ENCODE results near the gene SLC25A23.

Gene SLC25A23

DNA sequence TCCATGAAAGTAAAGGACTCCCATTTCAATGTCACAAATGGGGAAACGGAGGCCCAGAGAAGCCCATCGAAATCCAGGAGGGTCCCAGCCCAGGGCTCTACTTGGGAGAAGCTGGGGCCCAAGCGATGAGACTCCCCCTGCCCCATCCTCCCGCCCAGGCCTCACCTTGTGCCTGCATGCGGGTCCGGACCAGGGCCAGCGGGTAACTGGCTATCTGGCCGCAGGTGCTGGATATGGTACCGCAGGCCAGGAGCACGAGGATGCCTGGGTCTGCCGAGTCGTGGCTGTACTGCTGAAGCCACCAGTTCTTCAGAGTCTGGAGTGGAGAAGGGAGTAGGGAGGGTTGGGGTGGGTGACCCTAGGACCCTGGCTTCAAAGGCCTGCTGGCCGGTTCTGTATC, 15.6 kb downstream of the SLC25A23 start:
- CTCF ChIA-PET, result no interaction called here
- 98% methylated on average over 5 of the region's 13 CpGs for WGBS (ENCODE audit: insufficient coverage)

DNA sequence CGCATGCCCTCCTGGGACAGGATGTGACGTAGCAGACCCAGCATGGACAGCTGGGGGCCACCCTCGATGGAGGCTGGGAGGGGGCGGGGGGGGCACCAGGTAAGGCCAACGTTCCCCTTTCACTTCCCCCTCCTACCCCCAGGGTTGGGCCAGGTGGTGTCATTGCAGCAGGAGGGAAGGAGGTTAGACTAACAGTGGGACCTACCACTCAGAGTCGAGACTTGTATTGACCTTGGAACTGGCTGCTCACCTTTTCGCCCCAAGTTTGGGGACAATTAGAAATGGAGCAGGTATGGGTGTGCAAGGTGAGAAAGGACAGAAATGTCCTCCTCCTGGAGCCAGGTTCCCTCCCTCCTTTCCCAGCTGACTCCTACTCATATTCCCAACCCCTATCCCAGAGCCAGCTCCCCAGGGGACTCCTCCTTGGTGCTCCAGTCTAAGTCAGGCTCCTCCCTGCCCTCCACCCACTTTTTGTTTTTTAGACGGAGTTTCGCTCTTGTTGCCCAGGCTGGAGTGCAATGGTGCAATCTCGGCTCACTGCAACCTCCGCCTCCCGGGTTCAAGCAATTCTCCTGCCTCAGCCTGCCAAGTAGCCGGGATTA, 17.4 kb downstream of the SLC25A23 start:
- no peak overlapping the region for H3K27ac ChIP-seq (ENCODE audit: insufficient read depth in 1 of 2, low read depth in 1 of 2, low read length in 2 of 2, poor library complexity in 1 of 2, severe bottlenecking in 2 of 2)
- CTCF ChIA-PET, result no interaction called here
- H3K36me3 ChIP-seq (ENCODE audit: control insufficient read depth in 4 of 4, insufficient read depth in 4 of 4, low read length in 3 of 4), result peaks cover 0 to 4% (median 0%) of the 10 kb centered on the region in 4 experiments
- H3K9me3 ChIP-seq (ENCODE audit: control extremely low read depth in 1 of 5, control insufficient read depth in 4 of 5, insufficient read depth in 2 of 5, low read depth in 1 of 5, low read length in 4 of 5), result peaks cover 0 to 6% (median 0%) of the 10 kb centered on the region in 5 experiments
- 95% methylated on average over 3 of the region's 13 CpGs for WGBS (ENCODE audit: insufficient coverage)
- POLR2A ChIA-PET, result no interaction called here
- DNase-seq, result no peak
- no peak overlapping the region for H3K4me3 ChIP-seq (ENCODE audit: control insufficient read depth in 1 of 7, extremely low read depth in 1 of 7, insufficient read depth in 4 of 7, low read depth in 2 of 7, low read length in 6 of 7)
- H3K4me1 ChIP-seq (ENCODE audit: control extremely low read depth in 1 of 4, control insufficient read depth in 4 of 4, insufficient read depth in 4 of 4, low read length in 3 of 4), result no peaks in the 10 kb centered on the region
- peaks cover 0 to 2% (median 0%) of the 10 kb centered on the region in 5 experiments for H3K27me3 ChIP-seq (replicated peaks in 2 of 5; ENCODE audit: control insufficient read depth in 4 of 5, insufficient read depth in 5 of 5, low read length in 4 of 5)

More for the DNA sequence above, 15.6 kb downstream of the SLC25A23 start:
- H3K4me1 ChIP-seq (ENCODE audit: control extremely low read depth in 1 of 4, control insufficient read depth in 4 of 4, insufficient read depth in 4 of 4, low read length in 3 of 4), result no peaks in the 10 kb centered on the region
- H3K9me3 ChIP-seq (ENCODE audit: control extremely low read depth in 1 of 5, control insufficient read depth in 4 of 5, insufficient read depth in 2 of 5, low read depth in 1 of 5, low read length in 4 of 5), result peaks cover 0 to 6% (median 0%) of the 10 kb centered on the region in 5 experiments
- no peak overlapping the region for H3K27ac ChIP-seq (ENCODE audit: insufficient read depth in 1 of 2, low read depth in 1 of 2, low read length in 2 of 2, poor library complexity in 1 of 2, severe bottlenecking in 2 of 2)
- POLR2A ChIA-PET, result no interaction called here
- DNase-seq, result no peak
- H3K4me3 ChIP-seq (ENCODE audit: control insufficient read depth in 1 of 7, extremely low read depth in 1 of 7, insufficient read depth in 4 of 7, low read depth in 2 of 7, low read length in 6 of 7), result no peak overlapping the region
- H3K36me3 ChIP-seq (ENCODE audit: control insufficient read depth in 4 of 4, insufficient read depth in 4 of 4, low read length in 3 of 4), result peaks cover 0 to 4% (median 0%) of the 10 kb centered on the region in 4 experiments
- no peaks in the 10 kb centered on the region for H3K27me3 ChIP-seq (replicated peaks in 2 of 5; ENCODE audit: control insufficient read depth in 4 of 5, insufficient read depth in 5 of 5, low read length in 4 of 5)

GRCh38 chr19:6440905-6441304, 18.7 kb downstream of the SLC25A23 start:
- ChIA-PET POLR2A (no interaction called here), CTCF (no interaction called here)
- DNase-seq, result no peak
- Histone ChIP-seq H3K27ac (ENCODE audit: insufficient read depth in 1 of 2, low read depth in 1 of 2, low read length in 2 of 2, poor library complexity in 1 of 2, severe bottlenecking in 2 of 2) (no peak overlapping the region), H3K4me1 (ENCODE audit: control extremely low read depth in 1 of 4, control insufficient read depth in 4 of 4, insufficient read depth in 4 of 4, low read length in 3 of 4) (no peaks in the 10 kb centered on the region), H3K36me3 (ENCODE audit: control insufficient read depth in 4 of 4, insufficient read depth in 4 of 4, low read length in 3 of 4) (no peaks in the 10 kb centered on the region), H3K4me3 (ENCODE audit: control insufficient read depth in 1 of 7, extremely low read depth in 1 of 7, insufficient read depth in 4 of 7, low read depth in 2 of 7, low read length in 6 of 7) (no peak overlapping the region), H3K9me3 (ENCODE audit: control extremely low read depth in 1 of 5, control insufficient read depth in 4 of 5, insufficient read depth in 2 of 5, low read depth in 1 of 5, low read length in 4 of 5) (no peaks in the 10 kb centered on the region), H3K27me3 (replicated peaks in 2 of 5; ENCODE audit: control insufficient read depth in 4 of 5, insufficient read depth in 5 of 5, low read length in 4 of 5) (peaks cover 0 to 2% (median 0%) of the 10 kb centered on the region in 5 experiments)
- 100% methylated on average over 2 of the region's 3 CpGs for WGBS (ENCODE audit: insufficient coverage)

DNA sequence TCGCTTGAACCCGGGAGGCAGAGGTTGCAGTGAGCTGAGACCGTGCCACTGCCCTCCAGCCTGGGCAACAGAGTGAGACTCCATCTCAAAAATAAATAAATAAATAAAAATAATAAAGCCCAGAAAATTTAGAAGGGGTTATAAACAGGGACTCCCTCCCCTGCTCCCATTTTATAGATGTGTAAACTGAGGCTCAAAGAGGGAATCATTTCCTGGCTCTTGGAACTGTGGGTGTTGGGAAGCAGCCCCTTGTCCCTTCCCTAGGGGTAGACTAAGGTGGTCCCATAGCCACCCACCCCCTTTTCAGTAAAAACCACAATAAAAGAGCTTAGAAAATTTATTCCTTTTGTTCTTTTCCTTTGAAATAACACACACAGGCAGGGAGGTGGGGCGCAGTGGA, 19.8 kb downstream of the SLC25A23 start:
- H3K4me3 ChIP-seq (ENCODE audit: control insufficient read depth in 1 of 7, extremely low read depth in 1 of 7, insufficient read depth in 4 of 7, low read depth in 2 of 7, low read length in 6 of 7), result no peak overlapping the region
- H3K9me3 ChIP-seq (ENCODE audit: control extremely low read depth in 1 of 5, control insufficient read depth in 4 of 5, insufficient read depth in 2 of 5, low read depth in 1 of 5, low read length in 4 of 5), result no peaks in the 10 kb centered on the region
- H3K4me1 ChIP-seq (ENCODE audit: control extremely low read depth in 1 of 4, control insufficient read depth in 4 of 4, insufficient read depth in 4 of 4, low read length in 3 of 4), result no peaks in the 10 kb centered on the region
- DNase-seq, result no peak
- WGBS (ENCODE audit: insufficient coverage), result no CpG with 5 or more reads among the region's 4 CpGs
- POLR2A ChIA-PET, result no interaction called here
- no peak overlapping the region for H3K27ac ChIP-seq (ENCODE audit: insufficient read depth in 1 of 2, low read depth in 1 of 2, low read length in 2 of 2, poor library complexity in 1 of 2, severe bottlenecking in 2 of 2)
- peaks cover 0 to 2% (median 0%) of the 10 kb centered on the region in 5 experiments for H3K27me3 ChIP-seq (replicated peaks in 2 of 5; ENCODE audit: control insufficient read depth in 4 of 5, insufficient read depth in 5 of 5, low read length in 4 of 5)
- H3K36me3 ChIP-seq (ENCODE audit: control insufficient read depth in 4 of 4, insufficient read depth in 4 of 4, low read length in 3 of 4), result no peaks in the 10 kb centered on the region
- CTCF ChIA-PET, result no interaction called here

DNA sequence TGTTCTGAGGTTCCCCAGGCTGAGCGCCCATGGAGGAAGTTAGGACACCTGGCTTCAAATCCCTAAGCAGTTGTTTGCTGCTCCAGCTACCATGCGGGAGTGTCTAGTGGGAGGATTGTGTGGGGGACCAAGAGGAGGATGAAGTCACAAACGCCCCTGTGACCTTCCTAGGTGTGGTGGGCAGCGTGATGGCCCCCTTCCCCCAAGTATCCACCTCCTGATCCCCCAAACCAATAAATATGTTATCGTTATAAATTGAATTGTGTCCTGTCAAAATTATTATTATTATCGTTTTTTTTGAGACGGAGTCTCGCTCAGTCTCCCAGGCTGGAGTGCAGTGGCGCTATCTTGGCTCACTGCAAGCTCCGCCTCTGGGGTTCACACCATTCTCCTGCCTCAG, 25.9 kb downstream of the SLC25A23 start, which contains the start of gene SLC25A41:
SLC25A41 (minus strand) TSS at position 101 of the 400 bp plus-strand sequence; CDS start at position 31, 70 bp downstream.
- WGBS (ENCODE audit: insufficient coverage), result 95% methylated on average over 7 of the region's 10 CpGs
- Histone ChIP-seq H3K27ac (ENCODE audit: insufficient read depth in 1 of 2, low read depth in 1 of 2, low read length in 2 of 2, poor library complexity in 1 of 2, severe bottlenecking in 2 of 2) (no peak within 1 kb of the TSS), H3K4me3 (ENCODE audit: control insufficient read depth in 1 of 7, extremely low read depth in 1 of 7, insufficient read depth in 4 of 7, low read depth in 2 of 7, low read length in 6 of 7) (no peak within 1 kb of the TSS), H3K27me3 (replicated peaks in 2 of 5; ENCODE audit: control insufficient read depth in 4 of 5, insufficient read depth in 5 of 5, low read length in 4 of 5) (peaks cover 0 to 2% (median 0%) of the 10 kb centered on the region in 5 experiments), H3K9me3 (ENCODE audit: control extremely low read depth in 1 of 5, control insufficient read depth in 4 of 5, insufficient read depth in 2 of 5, low read depth in 1 of 5, low read length in 4 of 5) (no peaks in the 10 kb centered on the region), H3K4me1 (ENCODE audit: control extremely low read depth in 1 of 4, control insufficient read depth in 4 of 4, insufficient read depth in 4 of 4, low read length in 3 of 4) (no peaks in the 10 kb centered on the region), H3K36me3 (ENCODE audit: control insufficient read depth in 4 of 4, insufficient read depth in 4 of 4, low read length in 3 of 4) (no peaks in the 10 kb centered on the region)
- no peak for DNase-seq
- CTCF ChIA-PET, result no interaction called here
- POLR2A ChIA-PET, result no interaction called here

DNA sequence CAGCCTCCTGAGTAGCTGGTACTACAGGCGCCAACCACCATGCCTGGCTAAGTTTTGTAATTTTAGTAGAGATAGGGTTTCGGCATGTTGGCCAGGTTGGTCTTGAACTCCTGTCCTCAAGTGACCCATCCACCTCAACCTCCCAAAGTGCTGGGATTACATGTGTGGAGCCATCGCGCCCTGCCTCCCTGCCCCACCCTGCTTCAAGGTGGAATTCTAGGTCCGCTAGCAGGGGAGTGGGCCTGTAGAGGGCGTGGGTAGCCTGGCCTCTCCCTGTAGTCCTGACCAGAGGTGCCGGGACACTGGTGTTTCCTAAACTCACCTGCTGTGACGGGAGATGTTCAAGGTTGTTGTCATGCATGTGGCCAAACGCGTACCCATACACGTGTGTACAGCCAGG, 26.4 kb downstream of the SLC25A23 start:
- POLR2A ChIA-PET, result no interaction called here
- H3K4me1 ChIP-seq (ENCODE audit: control extremely low read depth in 1 of 4, control insufficient read depth in 4 of 4, insufficient read depth in 4 of 4, low read length in 3 of 4), result no peaks in the 10 kb centered on the region
- no peak overlapping the region for H3K27ac ChIP-seq (ENCODE audit: insufficient read depth in 1 of 2, low read depth in 1 of 2, low read length in 2 of 2, poor library complexity in 1 of 2, severe bottlenecking in 2 of 2)
- CTCF ChIA-PET, result no interaction called here
- no peak for DNase-seq
- 100% methylated on average over 3 of the region's 11 CpGs for WGBS (ENCODE audit: insufficient coverage)
- no peaks in the 10 kb centered on the region for H3K9me3 ChIP-seq (ENCODE audit: control extremely low read depth in 1 of 5, control insufficient read depth in 4 of 5, insufficient read depth in 2 of 5, low read depth in 1 of 5, low read length in 4 of 5)
- H3K36me3 ChIP-seq (ENCODE audit: control insufficient read depth in 4 of 4, insufficient read depth in 4 of 4, low read length in 3 of 4), result no peaks in the 10 kb centered on the region
- H3K27me3 ChIP-seq (replicated peaks in 2 of 5; ENCODE audit: control insufficient read depth in 4 of 5, insufficient read depth in 5 of 5, low read length in 4 of 5), result no peaks in the 10 kb centered on the region
- no peak overlapping the region for H3K4me3 ChIP-seq (ENCODE audit: control insufficient read depth in 1 of 7, extremely low read depth in 1 of 7, insufficient read depth in 4 of 7, low read depth in 2 of 7, low read length in 6 of 7)

GRCh38 chr19:6431891-6432290, 27.7 kb downstream of the SLC25A23 start:
- POLR2A ChIA-PET, result no interaction called here
- CTCF ChIA-PET, result no interaction called here
- WGBS (ENCODE audit: insufficient coverage), result 99% methylated on average over 11 of the region's 11 CpGs
- Histone ChIP-seq H3K27ac (ENCODE audit: insufficient read depth in 1 of 2, low read depth in 1 of 2, low read length in 2 of 2, poor library complexity in 1 of 2, severe bottlenecking in 2 of 2) (no peak overlapping the region), H3K9me3 (ENCODE audit: control extremely low read depth in 1 of 5, control insufficient read depth in 4 of 5, insufficient read depth in 2 of 5, low read depth in 1 of 5, low read length in 4 of 5) (no peaks in the 10 kb centered on the region), H3K27me3 (replicated peaks in 2 of 5; ENCODE audit: control insufficient read depth in 4 of 5, insufficient read depth in 5 of 5, low read length in 4 of 5) (no peaks in the 10 kb centered on the region), H3K4me3 (ENCODE audit: control insufficient read depth in 1 of 7, extremely low read depth in 1 of 7, insufficient read depth in 4 of 7, low read depth in 2 of 7, low read length in 6 of 7) (no peak overlapping the region), H3K4me1 (ENCODE audit: control extremely low read depth in 1 of 4, control insufficient read depth in 4 of 4, insufficient read depth in 4 of 4, low read length in 3 of 4) (no peaks in the 10 kb centered on the region), H3K36me3 (ENCODE audit: control insufficient read depth in 4 of 4, insufficient read depth in 4 of 4, low read length in 3 of 4) (no peaks in the 10 kb centered on the region)
- no peak for DNase-seq
